ENCODE results near the gene ORC5. TPM values are rescaled to one million over a fixed set of nuclear protein-coding genes. Genes with fewer than 3 reads are reported as not detected.

Gene ORC5
- polyA plus RNA-seq, 3 donors = 2.8 to 7.9 (median 7.0) TPM

DNA sequence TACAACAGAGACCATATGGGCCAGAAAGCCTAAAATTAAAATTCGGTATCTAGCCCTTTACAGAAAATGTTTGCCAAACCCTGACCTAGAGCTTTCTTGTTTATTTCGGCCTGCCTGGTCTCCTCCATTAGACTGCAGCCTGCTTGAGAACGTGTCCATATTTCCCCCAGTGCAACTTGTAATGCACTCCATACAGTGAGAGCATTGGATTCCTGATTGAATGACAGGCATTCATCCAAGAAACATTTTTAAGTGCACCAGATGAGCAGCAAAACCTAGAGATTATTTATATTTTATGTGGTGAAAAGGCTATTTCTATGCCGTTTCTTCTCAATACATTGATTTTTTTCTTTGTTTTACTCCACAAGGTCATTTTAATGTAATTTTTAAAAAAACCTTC lies 47.4 kb upstream of the ORC5 start:
- Histone ChIP-seq H3K36me3 (replicated peaks in 1 of 2; ENCODE audit: control insufficient read depth in 1 of 2, insufficient read depth in 2 of 2, low read length in 2 of 2) (no peaks in the 10 kb centered on the region), H3K9ac (ENCODE audit: insufficient read depth, low read length, poor library complexity, severe bottlenecking) (no peak overlapping the region), H2AFZ (ENCODE audit: insufficient read depth, low read depth, low read length, poor library complexity, severe bottlenecking) (no peak overlapping the region), H3K4me2 (replicated peaks; ENCODE audit: extremely low read depth, low read length, poor library complexity, severe bottlenecking) (no peak overlapping the region), H3K9me3 (replicated peaks in 1 of 2; ENCODE audit: control insufficient read depth in 1 of 2, insufficient read depth in 1 of 2, low read length in 2 of 2) (no peaks in the 10 kb centered on the region), H3K27me3 (ENCODE audit: control insufficient read depth in 2 of 2, insufficient read depth in 2 of 2, low read length in 2 of 2) (no peaks in the 10 kb centered on the region), H3K27ac (ENCODE audit: low read depth in 1 of 2, low read length in 2 of 2) (no peak overlapping the region), H4K20me1 (ENCODE audit: insufficient read depth, low read length) (no peaks in the 10 kb centered on the region), H3K4me3 (replicated peaks in 1 of 3; ENCODE audit: low read depth in 2 of 3, low read length in 3 of 3) (no peak overlapping the region), H3K4me1 (ENCODE audit: control insufficient read depth in 1 of 2, insufficient read depth in 2 of 2, low read length in 2 of 2) (no peaks in the 10 kb centered on the region), H3K79me2 (ENCODE audit: insufficient read depth, low read length) (no peaks in the 10 kb centered on the region)
- intact Hi-C loops (cut with micrococcal nuclease) = no loop called here
- H3K4me3 Mint-ChIP-seq = no peak overlapping the region
- peaks cover 0 to 3% (median 0%) of the 10 kb centered on the region in 7 donors for H3K9me3 Mint-ChIP-seq
- 81% methylated on average over 3 of the region's 4 CpGs for WGBS (ENCODE audit: insufficient coverage)
- no peaks in the 10 kb centered on the region for H3K36me3 Mint-ChIP-seq
- TF ChIP-seq, protein P1, sequence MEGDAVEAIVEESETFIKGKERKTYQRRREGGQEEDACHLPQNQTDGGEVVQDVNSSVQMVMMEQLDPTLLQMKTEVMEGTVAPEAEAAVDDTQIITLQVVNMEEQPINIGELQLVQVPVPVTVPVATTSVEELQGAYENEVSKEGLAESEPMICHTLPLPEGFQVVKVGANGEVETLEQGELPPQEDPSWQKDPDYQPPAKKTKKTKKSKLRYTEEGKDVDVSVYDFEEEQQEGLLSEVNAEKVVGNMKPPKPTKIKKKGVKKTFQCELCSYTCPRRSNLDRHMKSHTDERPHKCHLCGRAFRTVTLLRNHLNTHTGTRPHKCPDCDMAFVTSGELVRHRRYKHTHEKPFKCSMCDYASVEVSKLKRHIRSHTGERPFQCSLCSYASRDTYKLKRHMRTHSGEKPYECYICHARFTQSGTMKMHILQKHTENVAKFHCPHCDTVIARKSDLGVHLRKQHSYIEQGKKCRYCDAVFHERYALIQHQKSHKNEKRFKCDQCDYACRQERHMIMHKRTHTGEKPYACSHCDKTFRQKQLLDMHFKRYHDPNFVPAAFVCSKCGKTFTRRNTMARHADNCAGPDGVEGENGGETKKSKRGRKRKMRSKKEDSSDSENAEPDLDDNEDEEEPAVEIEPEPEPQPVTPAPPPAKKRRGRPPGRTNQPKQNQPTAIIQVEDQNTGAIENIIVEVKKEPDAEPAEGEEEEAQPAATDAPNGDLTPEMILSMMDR (IDR thresholded peaks at IDR 0.05) = no peak
- H3K27ac Mint-ChIP-seq = no peak overlapping the region
- H3K27me3 Mint-ChIP-seq (ENCODE audit: low read depth in 3 of 3) = peaks cover 4 to 7% (median 6%) of the 10 kb centered on the region in 3 donors
- H3K4me1 Mint-ChIP-seq = no peaks in the 10 kb centered on the region
- no peak for DNase-seq

DNA sequence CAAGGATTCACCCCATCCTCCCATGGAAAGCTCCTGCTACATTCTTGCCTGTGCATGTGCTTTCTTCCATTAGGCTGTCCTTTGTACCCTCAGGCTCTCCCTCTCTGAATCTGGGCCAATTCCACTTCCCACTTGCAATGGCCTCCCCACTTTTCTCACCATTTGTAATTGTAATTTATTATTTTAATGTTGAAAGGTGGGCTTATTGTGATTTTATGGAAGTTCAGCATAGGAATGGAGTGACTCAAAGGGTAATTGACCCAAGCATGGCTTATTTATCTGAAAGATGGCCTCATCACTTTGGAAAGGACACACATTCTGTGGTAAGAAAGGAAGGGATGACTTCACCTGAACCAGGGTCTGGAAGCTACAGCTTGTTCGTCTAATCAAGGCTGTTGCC lies 46.9 kb upstream of the ORC5 start:
- intact Hi-C loops (cut with micrococcal nuclease) = no loop called here
- H3K27ac ChIP-seq (ENCODE audit: low read depth in 1 of 2, low read length in 2 of 2) = no peak overlapping the region
- WGBS (ENCODE audit: insufficient coverage) = no CpG with 5 or more reads among the region's 1 CpG
- Mint-ChIP-seq H3K27ac (no peak overlapping the region), H3K9me3 (peaks cover 0 to 3% (median 0%) of the 10 kb centered on the region in 7 donors), H3K4me1 (no peaks in the 10 kb centered on the region), H3K4me3 (no peak overlapping the region), H3K27me3 (ENCODE audit: low read depth in 3 of 3) (peaks cover 4 to 7% (median 6%) of the 10 kb centered on the region in 3 donors), H3K36me3 (no peaks in the 10 kb centered on the region)
- H3K27me3 ChIP-seq (ENCODE audit: control insufficient read depth in 2 of 2, insufficient read depth in 2 of 2, low read length in 2 of 2) = no peaks in the 10 kb centered on the region
- H4K20me1 ChIP-seq (ENCODE audit: insufficient read depth, low read length) = no peaks in the 10 kb centered on the region
- no peaks in the 10 kb centered on the region for H3K79me2 ChIP-seq (ENCODE audit: insufficient read depth, low read length)
- no peaks in the 10 kb centered on the region for H3K4me1 ChIP-seq (ENCODE audit: control insufficient read depth in 1 of 2, insufficient read depth in 2 of 2, low read length in 2 of 2)
- H3K4me3 ChIP-seq (replicated peaks in 1 of 3; ENCODE audit: low read depth in 2 of 3, low read length in 3 of 3) = no peak overlapping the region
- H3K9ac ChIP-seq (ENCODE audit: insufficient read depth, low read length, poor library complexity, severe bottlenecking) = no peak overlapping the region
- no peak overlapping the region for H2AFZ ChIP-seq (ENCODE audit: insufficient read depth, low read depth, low read length, poor library complexity, severe bottlenecking)
- H3K4me2 ChIP-seq (replicated peaks; ENCODE audit: extremely low read depth, low read length, poor library complexity, severe bottlenecking) = no peak overlapping the region
- no peak for DNase-seq
- H3K9me3 ChIP-seq (replicated peaks in 1 of 2; ENCODE audit: control insufficient read depth in 1 of 2, insufficient read depth in 1 of 2, low read length in 2 of 2) = no peaks in the 10 kb centered on the region
- TF ChIP-seq, protein P1 (IDR thresholded peaks at IDR 0.05) = no peak
- no peaks in the 10 kb centered on the region for H3K36me3 ChIP-seq (replicated peaks in 1 of 2; ENCODE audit: control insufficient read depth in 1 of 2, insufficient read depth in 2 of 2, low read length in 2 of 2)
